Neutrophil (primary cell): ENCODE data around the gene GLP1R.

Source experiments
- H3K27ac ChIP-seq: fragments of 200-600 bp; sonication (generic); 2 replicates; pipeline ENCODE4 v1.5.1; 2016; ENCODE audit warnings: mild to moderate bottlenecking, moderate library complexity
- H3K27me3 ChIP-seq: fragments of 200-600 bp; sonication (generic); 2 replicates; pipeline ENCODE4 v1.6.0; 2016; ENCODE audit warnings: mild to moderate bottlenecking
- H3K36me3 ChIP-seq: fragments of 200-600 bp; sonication (generic); 2 replicates; pipeline ENCODE4 v1.5.1; 2017
- H3K4me1 ChIP-seq, 2 experiments: fragments of 200-600 bp in 1 of 2; sonication (generic) in 1 of 2; 1 replicate in 1 of 2; 2 replicates in 1 of 2; pipeline versions ENCODE4 v1.5.1 to v1.6.1; 2013 to 2016; ENCODE audit warnings: low read depth in 1 of 2, low read length in 1 of 2, mild to moderate bottlenecking in 1 of 2, moderate library complexity in 1 of 2; ENCODE audit not compliant: control insufficient read depth in 1 of 2, insufficient read depth in 1 of 2
- H3K4me3 ChIP-seq, 2 experiments: fragments of 200-600 bp in 1 of 2; sonication (generic) in 1 of 2; 1 replicate in 1 of 2; 2 replicates in 1 of 2; pipeline ENCODE4 v1.5.1; 2013 to 2016; ENCODE audit warnings: low read depth in 1 of 2, low read length in 1 of 2, mild to moderate bottlenecking in 1 of 2, moderate library complexity in 1 of 2
- H3K9me3 ChIP-seq: fragments of 200-600 bp; sonication (generic); 2 replicates; pipeline ENCODE4 v1.5.1; 2016
- CTCF ChIP-seq: fragments of 200-600 bp; sonication (generic); IDR thresholded peaks from 2 replicates; pipeline ENCODE4 v1.5.1; 2016; ENCODE audit warnings: antibody characterized with exemption

Gene GLP1R

GRCh38 chr6:39100358-39100757 is 51.8 kb downstream of the GLP1R start:
- Histone ChIP-seq H3K9me3 (no peaks in the 10 kb centered on the region), H3K36me3 (peaks cover 21% of the 10 kb centered on the region), H3K27ac (no peak overlapping the region), H3K27me3 (peaks cover 12% of the 10 kb centered on the region), H3K4me3 (no peak overlapping the region), H3K4me1 (no peaks in the 10 kb centered on the region)
- no peak for TF ChIP-seq CTCF

DNA sequence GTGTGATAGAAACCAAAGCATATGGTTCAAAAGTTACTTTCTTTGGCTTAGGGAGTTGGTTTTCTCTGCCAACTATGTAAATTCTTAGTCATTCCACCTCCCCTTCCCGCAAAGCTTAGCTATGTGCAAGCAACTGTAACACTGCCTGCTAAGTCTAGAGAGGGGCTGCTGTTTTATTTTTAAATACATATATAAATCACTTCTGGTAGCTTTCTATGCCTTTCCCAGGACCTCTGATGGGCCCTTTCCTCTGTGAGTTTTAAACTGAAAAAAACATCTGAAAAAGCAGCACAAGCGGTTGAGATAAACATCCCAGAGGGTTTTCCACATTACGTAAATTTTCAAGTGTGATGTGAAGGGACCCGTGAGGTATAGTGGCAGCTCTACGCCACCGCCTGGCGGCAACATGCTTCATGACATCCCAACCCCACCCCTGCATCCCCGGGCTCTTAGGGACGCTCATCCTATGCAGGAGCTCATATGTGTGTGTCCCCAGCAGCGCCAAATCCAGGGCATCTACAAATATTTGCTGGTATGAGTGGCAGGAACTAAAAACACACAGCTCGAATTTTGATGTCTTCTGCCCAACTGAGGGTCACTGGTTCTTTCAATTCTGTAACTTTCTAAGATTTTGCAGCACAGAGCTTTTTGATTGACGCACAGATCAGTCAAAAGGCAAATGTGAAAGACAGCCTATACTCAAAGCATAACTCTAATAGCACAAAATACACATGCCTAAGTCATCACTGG is 53.7 kb downstream of the GLP1R start:
- Histone ChIP-seq H3K4me1 (no peaks in the 10 kb centered on the region), H3K4me3 (no peak overlapping the region), H3K9me3 (no peaks in the 10 kb centered on the region), H3K36me3 (peaks cover 23% of the 10 kb centered on the region), H3K27me3 (peaks cover 4% of the 10 kb centered on the region), H3K27ac (no peak overlapping the region)
- TF ChIP-seq CTCF, result no peak

GRCh38 chr6:39102821-39103136 is 54.2 kb downstream of the GLP1R start:
- Histone ChIP-seq H3K4me3 (no peak overlapping the region), H3K27ac (no peak overlapping the region), H3K4me1 (no peaks in the 10 kb centered on the region), H3K27me3 (peaks cover 4% of the 10 kb centered on the region), H3K9me3 (no peaks in the 10 kb centered on the region), H3K36me3 (peaks cover 23% of the 10 kb centered on the region)
- TF ChIP-seq CTCF, result no peak

DNA sequence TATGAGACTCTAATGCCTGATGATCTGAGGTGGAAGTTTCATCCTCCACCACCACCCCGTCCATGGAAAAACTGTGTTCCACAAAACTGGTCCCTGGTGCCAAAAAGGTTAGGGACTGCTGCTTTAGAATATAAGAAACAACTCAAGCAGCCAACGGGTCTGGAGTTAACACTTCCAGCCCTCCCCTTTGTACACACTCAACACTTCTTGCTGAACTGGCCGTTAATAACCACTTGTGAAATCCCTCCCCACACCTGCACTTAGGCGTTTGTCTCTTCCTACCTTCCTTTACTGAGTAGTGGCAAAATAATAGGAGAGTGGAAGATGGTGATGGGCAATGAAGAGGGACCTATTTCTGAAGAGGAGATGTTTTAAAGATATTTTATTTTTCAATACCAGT is 55.9 kb downstream of the GLP1R start:
- no peak overlapping the region for H3K27ac ChIP-seq
- no peaks in the 10 kb centered on the region for H3K27me3 ChIP-seq
- no peaks in the 10 kb centered on the region for H3K9me3 ChIP-seq
- H3K4me3 ChIP-seq, result no peak overlapping the region
- no peak for TF ChIP-seq CTCF
- H3K36me3 ChIP-seq, result peaks cover 31% of the 10 kb centered on the region
- H3K4me1 ChIP-seq, result no peaks in the 10 kb centered on the region

DNA sequence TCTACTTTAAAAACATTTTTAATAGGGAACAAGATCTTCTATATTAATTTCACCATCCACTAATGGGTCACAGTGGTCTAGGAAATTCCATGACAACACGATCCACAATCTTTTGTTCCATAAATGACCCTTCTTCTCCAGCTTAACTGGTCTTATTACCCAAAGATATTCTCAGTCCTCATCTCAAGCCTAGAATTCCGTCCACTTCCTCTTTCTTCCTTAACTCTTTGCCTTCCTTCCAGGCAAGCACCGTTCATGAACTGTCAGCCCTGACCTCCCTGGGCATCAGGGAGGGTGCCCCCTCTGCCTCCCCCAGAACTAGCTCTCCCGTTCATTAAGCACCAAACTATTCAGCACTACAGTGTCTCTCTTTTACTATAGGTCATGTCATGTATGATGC is 58.5 kb downstream of the GLP1R start:
- no peak overlapping the region for H3K27ac ChIP-seq
- no peak for TF ChIP-seq CTCF
- H3K27me3 ChIP-seq, result no peaks in the 10 kb centered on the region
- H3K36me3 ChIP-seq, result peaks cover 31% of the 10 kb centered on the region
- no peaks in the 10 kb centered on the region for H3K9me3 ChIP-seq
- H3K4me1 ChIP-seq, result no peaks in the 10 kb centered on the region
- H3K4me3 ChIP-seq, result no peak overlapping the region
